ENCODE data around the gene GCA.

The GCA gene

DNA sequence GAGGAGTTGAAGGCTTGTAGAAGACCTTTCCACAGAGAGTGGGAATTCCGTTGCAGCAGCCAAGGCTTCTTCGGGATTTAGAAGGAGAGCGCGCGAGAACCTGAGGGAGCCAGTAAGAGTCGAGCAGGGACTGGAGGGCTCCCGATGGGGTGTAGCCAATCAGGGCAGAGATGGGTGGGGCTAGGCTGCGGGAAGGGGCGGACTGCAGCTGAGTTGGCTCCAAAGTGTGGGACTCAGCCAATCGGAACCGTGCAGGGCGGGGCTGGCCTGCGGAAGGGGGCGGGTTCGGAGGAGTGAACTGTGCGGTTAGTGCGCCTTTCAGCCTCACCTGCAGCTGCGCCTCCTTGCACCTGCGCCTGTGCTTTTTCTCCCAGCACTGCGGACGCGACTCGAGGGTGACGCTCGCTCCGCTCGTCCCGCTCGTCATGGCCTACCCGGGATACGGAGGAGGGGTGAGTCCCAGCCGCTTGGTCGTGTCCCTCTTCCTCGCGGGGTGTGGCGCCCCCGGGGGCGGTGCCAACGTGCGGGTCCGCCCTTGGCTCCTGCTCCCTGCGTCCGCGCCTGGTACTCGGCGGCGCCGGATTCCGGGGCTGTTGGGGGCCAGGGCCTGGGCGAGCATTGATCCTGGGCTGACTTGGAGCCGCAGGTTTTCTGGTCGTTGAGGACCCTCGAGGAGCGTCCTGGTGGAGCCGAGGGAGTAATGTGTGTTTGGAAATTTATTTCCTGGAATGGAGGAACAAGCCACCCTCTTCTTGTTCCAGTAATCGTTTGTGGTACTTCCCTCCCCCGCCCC is at the start of gene GCA:
Gene GCA, plus strand, starts transcription at position 309 of the 793 bp plus-strand sequence. Its CDS starts 117 bp downstream, at position 426.
- peak; percentile 93 for DNase-seq (ENCODE audit: low read depth)

GRCh38 chr2:162295009-162295408 is 48.9 kb upstream of the GCA start:
- DNase-seq (ENCODE audit: low read depth): no peak

DNA sequence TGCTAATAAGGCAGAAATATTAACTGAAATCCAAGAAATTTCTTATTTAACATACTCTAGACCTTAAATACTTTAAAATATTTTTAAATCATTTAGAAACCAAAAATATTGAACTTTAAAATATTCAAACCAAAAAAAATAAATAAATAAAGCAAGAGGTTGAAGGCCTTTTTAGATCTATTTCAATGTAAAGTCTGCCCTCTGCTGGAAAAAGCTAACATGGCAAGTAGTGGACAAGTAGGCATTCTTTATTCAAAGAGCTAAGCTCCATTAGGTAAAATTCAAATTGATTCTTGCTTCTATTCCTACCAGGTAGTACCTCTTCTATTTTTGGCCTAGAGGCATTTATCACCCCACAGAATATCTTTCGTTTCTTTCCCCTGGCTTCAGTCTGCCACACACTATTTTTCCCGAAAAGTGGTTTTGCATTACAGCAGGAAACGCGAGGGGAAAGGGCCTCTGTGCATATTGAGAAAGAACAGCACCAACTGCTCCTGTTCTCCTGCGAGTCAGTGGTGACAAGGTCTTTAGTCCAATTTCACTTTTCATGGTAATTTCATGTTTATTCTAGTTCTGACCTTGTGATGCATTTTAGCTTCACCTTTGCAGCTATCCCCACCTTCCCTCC is 45.9 kb upstream of the GCA start:
- peak; percentile 67 for DNase-seq (ENCODE audit: low read depth)

DNA sequence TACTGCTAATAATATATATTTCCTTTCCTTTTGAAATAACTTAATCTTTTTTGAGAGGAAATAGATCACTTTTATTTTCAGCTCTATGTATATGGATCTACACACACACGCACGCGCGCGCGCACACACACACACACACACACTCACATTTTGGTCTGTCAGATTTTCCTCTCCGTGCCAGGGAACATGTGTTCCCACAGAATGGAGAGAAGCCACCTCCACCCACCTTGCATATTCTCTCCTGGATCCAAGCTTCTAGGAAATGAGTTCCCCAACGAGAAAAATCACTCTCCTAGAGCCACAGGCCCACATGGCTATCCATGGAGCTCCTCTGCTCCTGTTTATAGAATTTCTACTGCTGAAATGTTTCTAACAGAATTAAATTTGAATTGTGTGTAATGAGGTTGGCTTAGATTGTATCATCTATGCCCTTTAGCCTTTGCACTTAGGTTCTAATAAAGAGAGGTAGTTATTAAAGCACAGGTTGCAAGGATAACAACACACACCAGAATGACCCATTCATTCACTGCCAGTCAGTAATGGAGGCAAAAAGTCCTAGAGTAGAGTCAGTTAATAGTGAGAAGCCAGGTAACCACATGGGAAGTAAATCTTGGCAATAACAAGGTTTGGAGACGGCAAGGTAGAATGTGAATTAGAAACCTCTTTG is 45.1 kb upstream of the GCA start:
- DNase-seq (ENCODE audit: low read depth): no peak

DNA sequence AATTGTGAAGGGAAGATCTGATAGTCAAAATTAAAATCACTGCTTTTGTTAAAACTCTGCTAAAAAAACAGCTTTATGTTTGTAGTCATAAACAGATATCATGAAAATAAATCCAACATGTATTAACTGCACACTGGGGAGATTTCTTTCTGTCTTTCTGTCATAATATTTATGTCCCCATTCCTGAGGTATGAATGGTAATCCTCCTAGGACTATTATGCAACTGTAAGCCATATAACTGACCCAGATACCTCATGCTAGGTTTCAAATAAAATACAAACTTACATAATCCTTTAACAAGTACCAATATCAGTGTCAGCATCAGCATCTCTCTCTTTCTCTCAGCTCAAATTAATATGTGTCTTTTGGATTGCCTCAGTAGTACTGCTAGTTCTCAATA is 43.7 kb upstream of the GCA start:
- DNase-seq (ENCODE audit: low read depth): no peak

- peak; percentile 42 for DNase-seq (ENCODE audit: low read depth)
Measured at GRCh38 chr2:162301151-162301804, 42.7 kb upstream of the GCA start.

- no peak for DNase-seq (ENCODE audit: low read depth)
Measured at GRCh38 chr2:162301877-162302276, 42.1 kb upstream of the GCA start.

GRCh38 chr2:162305901-162306300 is 38.0 kb upstream of the GCA start:
- no peak for DNase-seq (ENCODE audit: low read depth)

- no peak for DNase-seq (ENCODE audit: low read depth)
Measured at GRCh38 chr2:162308747-162309503, 35.0 kb upstream of the GCA start.

- no peak for DNase-seq (ENCODE audit: low read depth)
Measured at GRCh38 chr2:162312853-162313252, 31.1 kb upstream of the GCA start.

DNA sequence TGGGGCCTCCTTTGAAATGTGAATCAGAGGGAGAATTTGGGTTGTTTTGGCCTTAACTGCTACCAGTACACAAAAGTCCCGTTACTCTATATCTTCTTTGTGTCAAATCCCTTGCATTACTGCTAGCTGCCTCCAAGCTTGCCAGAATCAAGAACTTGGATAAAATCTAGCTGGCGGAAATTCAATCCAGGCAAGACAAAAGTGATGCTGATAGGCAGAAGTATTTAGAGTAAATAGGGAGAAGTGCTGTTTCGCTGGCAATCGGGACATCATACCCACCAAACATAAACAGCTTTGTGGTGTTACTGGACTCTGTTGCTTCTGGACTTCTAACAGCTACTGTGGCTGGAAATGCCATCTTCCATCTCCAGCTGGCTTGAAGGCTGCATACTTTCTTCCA is 28.0 kb upstream of the GCA start:
- no peak for DNase-seq (ENCODE audit: low read depth)

DNA sequence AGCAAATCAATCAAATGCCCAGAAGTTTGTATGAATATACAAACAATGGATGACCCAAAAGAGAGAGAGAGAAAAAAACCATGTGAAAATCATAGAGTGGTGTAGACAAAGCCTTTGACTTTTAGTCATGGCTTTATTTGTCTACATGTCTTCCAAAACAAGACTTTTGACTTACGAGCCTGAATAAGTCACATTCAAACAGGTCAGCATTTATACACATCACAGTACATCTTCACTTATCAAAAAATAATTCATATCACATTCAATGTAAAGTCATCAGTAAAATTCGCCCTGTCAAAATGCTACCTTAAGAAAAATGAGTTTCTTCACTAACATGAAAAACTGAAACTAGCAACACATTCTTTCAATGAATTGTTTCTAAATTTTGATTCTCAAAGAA is 27.3 kb upstream of the GCA start:
- no peak for DNase-seq (ENCODE audit: low read depth)

GRCh38 chr2:162317058-162317742 is 26.7 kb upstream of the GCA start:
- DNase-seq (ENCODE audit: low read depth): no peak

- no peak for DNase-seq (ENCODE audit: low read depth)
Measured at GRCh38 chr2:162317861-162318327, 26.0 kb upstream of the GCA start.

GRCh38 chr2:162318328-162319180 is 25.4 kb upstream of the GCA start, which contains the start of gene IFIH1:
TSS of gene IFIH1 (minus strand) at chr2:162318684. CDS start at chr2:162318307, 377 bp downstream.
- DNase-seq (ENCODE audit: low read depth): peak; percentile 89

DNA sequence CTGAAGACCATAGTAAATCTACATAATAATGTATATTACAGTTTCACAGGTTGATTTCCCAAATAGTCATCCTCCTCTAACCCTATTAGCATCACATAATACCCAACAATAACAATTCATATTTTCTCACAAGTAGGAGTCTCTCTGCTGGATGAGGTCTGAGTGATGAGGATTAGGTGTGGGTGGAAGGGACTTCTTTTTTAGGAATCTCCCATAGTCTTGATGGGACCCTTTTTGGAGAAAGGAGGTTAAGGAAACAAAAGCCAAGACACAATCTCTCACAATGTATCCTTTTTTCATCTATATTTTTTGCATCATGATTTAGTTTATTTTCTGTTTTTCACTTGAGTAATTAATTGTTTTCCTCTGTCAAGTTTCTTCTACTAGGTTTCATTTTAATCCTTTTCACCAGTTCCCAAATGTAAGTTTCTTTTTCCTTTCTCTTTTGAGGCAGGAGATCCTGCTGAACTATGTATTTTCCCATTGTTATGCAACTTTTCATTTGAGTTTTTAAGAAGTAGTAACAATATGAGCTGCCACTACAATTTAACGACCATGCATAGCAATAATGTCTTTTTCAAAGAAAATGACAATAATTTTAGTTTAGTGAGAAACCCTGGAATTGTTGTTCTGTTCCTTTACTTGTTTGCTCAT is 22.9 kb upstream of the GCA start:
- no peak for DNase-seq (ENCODE audit: low read depth)

GRCh38 chr2:162324953-162325352 is 19.0 kb upstream of the GCA start:
- no peak for DNase-seq (ENCODE audit: low read depth)

DNA sequence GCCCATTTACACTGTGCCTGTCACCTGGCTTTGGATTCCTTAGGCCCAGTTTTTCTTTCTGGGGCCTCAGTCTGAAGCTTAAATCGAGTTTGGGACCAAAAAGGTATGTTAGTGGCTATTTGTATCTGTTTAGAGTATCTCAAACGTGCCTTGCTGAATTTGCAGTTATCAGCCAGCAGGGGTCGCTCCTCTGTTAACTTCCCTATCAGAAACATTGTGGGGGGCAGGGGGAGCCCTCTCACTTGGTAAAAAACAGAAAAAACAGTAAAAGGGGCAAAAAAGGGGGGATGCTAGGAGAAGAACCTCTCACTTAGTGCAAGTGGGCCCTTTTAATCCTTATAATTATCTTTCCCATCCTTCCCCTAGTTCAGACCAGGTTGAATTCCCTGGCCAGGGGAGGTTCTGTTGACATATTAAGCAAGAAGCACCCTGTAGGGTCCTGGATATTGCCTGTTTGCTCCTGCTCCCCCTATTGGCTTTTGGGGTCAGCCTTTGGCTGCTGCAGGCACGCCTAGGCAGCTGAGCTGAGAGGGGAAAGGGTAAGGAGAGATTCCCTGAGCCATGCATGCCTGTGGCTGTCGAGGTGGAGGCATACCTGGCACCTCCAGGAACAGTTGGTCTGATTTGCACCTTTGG is 16.7 kb upstream of the GCA start:
- DNase-seq (ENCODE audit: low read depth): no peak

DNA sequence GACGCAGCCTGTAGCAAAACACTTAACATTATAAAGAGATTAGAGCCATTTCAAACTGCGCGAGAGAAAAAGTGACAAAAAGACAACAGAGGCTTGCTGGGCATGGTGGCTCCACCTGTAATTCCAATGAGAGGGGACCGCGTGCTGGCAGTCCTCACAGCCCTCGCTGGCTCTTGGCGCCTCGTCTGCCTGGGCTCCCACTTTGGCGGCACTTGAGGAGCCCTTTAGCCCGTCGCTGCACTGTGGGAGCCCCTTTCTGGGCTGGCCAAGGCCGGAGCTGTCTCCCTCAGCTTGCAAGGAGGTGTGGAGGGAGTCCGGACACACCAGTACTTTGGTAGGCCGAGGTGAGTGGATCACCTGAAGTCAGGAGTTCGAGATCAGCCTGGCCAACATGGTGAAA is 16.1 kb upstream of the GCA start:
- no peak for DNase-seq (ENCODE audit: low read depth)

Data from stromal cell of bone marrow (primary cell).